ENCODE results near the gene WNK2.

GRCh38 chr9:93340091-93340490, 156.2 kb downstream of the WNK2 start:
- no peak for TF ChIP-seq CTCF (IDR thresholded peaks at IDR 0.05)
- no peak for TF ChIP-seq POLR2A (IDR thresholded peaks at IDR 0.05)
